Smooth muscle cell (in vitro differentiated cells): Measurements from ENCODE around the gene SUGCT. TPM values are rescaled to one million over a fixed set of nuclear protein-coding genes. Genes with fewer than 3 reads are reported as not detected.
"Not testable (repeated sequence)": the region's sequence is repeated elsewhere in the genome, so short reads cannot be mapped to it uniquely, and the experiment has no call there.

ENCODE experiments used
- DNase-seq: peaks from one replicate; lab custom pipeline; 2025; ENCODE audit not compliant: unreplicated experiment; lab: John Stamatoyannopoulos, UW
- H2AFZ ChIP-seq: fragments of 200-600 bp; sonication (generic); 2 replicates; pipeline ENCODE4 v1.6.0; 2016; ENCODE audit warnings: antibody characterized with exemption, low read depth, mild to moderate bottlenecking
- H3F3A ChIP-seq: fragments of 200-600 bp; sonication (generic); 2 replicates; pipeline ENCODE4 v1.6.0; 2017; ENCODE audit warnings: antibody characterized with exemption, low read depth
- H3K27ac ChIP-seq: fragments of 200-600 bp; sonication (generic); 2 replicates; pipeline ENCODE4 v1.5.1; 2016; ENCODE audit warnings: low read depth, mild to moderate bottlenecking
- H3K27me3 ChIP-seq: fragments of 200-600 bp; sonication (generic); 2 replicates; pipeline ENCODE4 v1.6.1; 2016; ENCODE audit warnings: low read depth, mild to moderate bottlenecking
- H3K36me3 ChIP-seq: fragments of 200-600 bp; sonication (generic); 2 replicates; pipeline ENCODE4 v1.5.1; 2016; ENCODE audit warnings: low read depth
- H3K4me1 ChIP-seq: fragments of 200-600 bp; sonication (generic); 2 replicates; pipeline ENCODE4 v1.5.1; 2016; ENCODE audit warnings: low read depth
- H3K4me2 ChIP-seq: fragments of 200-600 bp; sonication (generic); 2 replicates; pipeline ENCODE4 v1.6.0; 2016; ENCODE audit warnings: mild to moderate bottlenecking
- H3K4me3 ChIP-seq: fragments of 200-600 bp; sonication (generic); 2 replicates; pipeline ENCODE4 v1.5.1; 2016; ENCODE audit warnings: mild to moderate bottlenecking
- H3K79me2 ChIP-seq: fragments of 200-600 bp; sonication (generic); 2 replicates; pipeline ENCODE4 v1.6.0; 2016; ENCODE audit warnings: low read depth, mild to moderate bottlenecking
- H3K9ac ChIP-seq: fragments of 200-600 bp; sonication (generic); 2 replicates; pipeline ENCODE4 v1.6.0; 2016; ENCODE audit warnings: low read depth
- H3K9me3 ChIP-seq: fragments of 200-600 bp; sonication (generic); replicated peaks from 2 replicates; pipeline ENCODE4 v1.5.1; 2016; ENCODE audit warnings: low read depth
- H4K20me1 ChIP-seq: fragments of 200-600 bp; sonication (generic); 2 replicates; pipeline ENCODE4 v1.6.0; 2016; ENCODE audit warnings: low read depth
- WGBS: methylation state at CpG from one replicate; pipeline ENCODE4 v1.1.7; 2016; ENCODE audit warnings: low lambda C conversion rate; 5-methylcytosine and 5-hydroxymethylcytosine counted together
- polyA plus RNA-seq: library from polyadenylated mRNA; unstranded; fragments of >200 nt; fragmentation: Nextera tagmentation; extraction: Ambion mirVana; gene quantifications from 2 replicates; pipeline ENCODE4 v1.2.1, GENCODE V29; 2016
- total RNA-seq: library from RNA; depleted of rRNA; stranded (reverse); fragments of >200 nt; gene quantifications from 2 replicates; pipeline ENCODE4 v1.2.3, GENCODE V29; 2014
- TF ChIP-seq, protein P1 (sequence below): fragments of 200-600 bp; sonication (generic); IDR thresholded peaks from 2 replicates; pipeline ENCODE4 v1.5.1; 2017; ENCODE audit warnings: borderline replicate concordance, mild to moderate bottlenecking, antibody characterized with exemption; ENCODE audit not compliant: insufficient read depth, poor library complexity, severe bottlenecking

Gene SUGCT
- total and polyA plus RNA-seq, 2 experiments from 2014 or later: 16.9 to 65.8 TPM

- Histone ChIP-seq H3K4me3 (no peak overlapping the region), H3K27ac (no peak overlapping the region), H3F3A (no peaks in the 10 kb centered on the region), H3K9me3 (no peaks in the 10 kb centered on the region), H3K4me2 (no peak overlapping the region), H3K79me2 (no peaks in the 10 kb centered on the region), H4K20me1 (no peaks in the 10 kb centered on the region), H2AFZ (no peak overlapping the region), H3K9ac (no peak overlapping the region), H3K27me3 (no peaks in the 10 kb centered on the region), H3K36me3 (no peaks in the 10 kb centered on the region), H3K4me1 (no peaks in the 10 kb centered on the region)
- 80% methylated on average over 4 of the region's 4 CpGs for WGBS
- DNase-seq: no peak
- TF ChIP-seq, protein P1, sequence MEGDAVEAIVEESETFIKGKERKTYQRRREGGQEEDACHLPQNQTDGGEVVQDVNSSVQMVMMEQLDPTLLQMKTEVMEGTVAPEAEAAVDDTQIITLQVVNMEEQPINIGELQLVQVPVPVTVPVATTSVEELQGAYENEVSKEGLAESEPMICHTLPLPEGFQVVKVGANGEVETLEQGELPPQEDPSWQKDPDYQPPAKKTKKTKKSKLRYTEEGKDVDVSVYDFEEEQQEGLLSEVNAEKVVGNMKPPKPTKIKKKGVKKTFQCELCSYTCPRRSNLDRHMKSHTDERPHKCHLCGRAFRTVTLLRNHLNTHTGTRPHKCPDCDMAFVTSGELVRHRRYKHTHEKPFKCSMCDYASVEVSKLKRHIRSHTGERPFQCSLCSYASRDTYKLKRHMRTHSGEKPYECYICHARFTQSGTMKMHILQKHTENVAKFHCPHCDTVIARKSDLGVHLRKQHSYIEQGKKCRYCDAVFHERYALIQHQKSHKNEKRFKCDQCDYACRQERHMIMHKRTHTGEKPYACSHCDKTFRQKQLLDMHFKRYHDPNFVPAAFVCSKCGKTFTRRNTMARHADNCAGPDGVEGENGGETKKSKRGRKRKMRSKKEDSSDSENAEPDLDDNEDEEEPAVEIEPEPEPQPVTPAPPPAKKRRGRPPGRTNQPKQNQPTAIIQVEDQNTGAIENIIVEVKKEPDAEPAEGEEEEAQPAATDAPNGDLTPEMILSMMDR: no peak
Observed at GRCh38 chr7:40645197-40645596, 510.4 kb downstream of the SUGCT start.

DNA sequence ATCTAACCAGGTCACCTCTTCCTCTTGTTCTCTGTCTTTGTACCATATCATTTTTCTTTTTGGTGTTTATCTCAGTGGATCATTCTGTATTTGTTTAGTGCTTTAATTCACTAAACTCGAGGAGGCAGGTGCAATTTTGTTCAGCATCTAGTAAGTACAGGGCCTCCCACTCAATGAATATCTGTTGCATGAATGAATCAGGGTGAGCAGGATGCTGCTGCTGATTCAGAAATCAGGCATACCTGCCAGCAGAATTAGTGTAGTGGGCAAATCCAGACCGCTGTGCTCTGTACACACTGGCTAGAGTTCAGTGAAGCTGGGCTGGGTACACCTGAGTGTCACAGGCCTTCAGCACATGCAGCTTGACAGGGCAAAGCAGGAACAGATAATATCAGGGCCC, 511.9 kb downstream of the SUGCT start:
- Histone ChIP-seq H3K79me2 (no peaks in the 10 kb centered on the region), H3K9me3 (no peaks in the 10 kb centered on the region), H3K36me3 (no peaks in the 10 kb centered on the region), H3K27ac (no peak overlapping the region), H3K4me3 (no peak overlapping the region), H2AFZ (no peak overlapping the region), H3K9ac (no peak overlapping the region), H3K4me1 (no peaks in the 10 kb centered on the region), H3F3A (no peaks in the 10 kb centered on the region), H3K4me2 (no peak overlapping the region), H4K20me1 (no peaks in the 10 kb centered on the region), H3K27me3 (no peaks in the 10 kb centered on the region)
- TF ChIP-seq, protein P1: no peak
- WGBS: 88% methylated on average over 2 of the region's 2 CpGs
- no peak for DNase-seq

DNA sequence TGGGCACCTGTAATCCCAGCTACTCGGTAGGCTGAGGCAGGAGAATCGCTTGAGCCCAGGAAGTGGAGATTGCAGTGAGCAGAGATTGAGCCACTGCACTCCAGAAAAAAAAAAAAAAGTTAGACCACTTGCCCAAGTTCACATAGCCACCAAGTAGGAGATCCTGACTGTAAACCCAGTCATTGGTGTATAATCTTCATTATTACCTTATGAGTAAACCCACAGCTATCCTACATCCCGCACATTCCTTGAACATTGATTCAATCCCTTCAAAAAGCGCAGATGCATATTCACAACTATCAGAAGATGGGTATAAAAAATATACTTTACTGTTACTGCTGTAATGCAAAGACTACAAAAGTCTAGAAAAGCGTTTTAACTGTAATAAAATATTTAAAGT, 512.9 kb downstream of the SUGCT start:
- H3K4me3 ChIP-seq: no peak overlapping the region
- no peaks in the 10 kb centered on the region for H3K79me2 ChIP-seq
- H3K9me3 ChIP-seq: no peaks in the 10 kb centered on the region
- no peak overlapping the region for H3K4me2 ChIP-seq
- H3K27ac ChIP-seq: no peak overlapping the region
- TF ChIP-seq, protein P1: no peak
- H3K4me1 ChIP-seq: peaks cover under 1% of the 10 kb centered on the region
- no peak for DNase-seq
- H3F3A ChIP-seq: no peaks in the 10 kb centered on the region
- 72% methylated on average over 5 of the region's 5 CpGs for WGBS
- no peak overlapping the region for H3K9ac ChIP-seq
- no peaks in the 10 kb centered on the region for H3K36me3 ChIP-seq
- no peaks in the 10 kb centered on the region for H3K27me3 ChIP-seq
- H2AFZ ChIP-seq: no peak overlapping the region
- H4K20me1 ChIP-seq: no peaks in the 10 kb centered on the region

GRCh38 chr7:40649247-40649646, 514.4 kb downstream of the SUGCT start:
- Histone ChIP-seq H3K9ac (no peak overlapping the region), H3K27ac (no peak overlapping the region), H3K9me3 (no peaks in the 10 kb centered on the region), H3K79me2 (no peaks in the 10 kb centered on the region), H3K4me1 (peaks cover 9% of the 10 kb centered on the region), H3K27me3 (no peaks in the 10 kb centered on the region), H3K4me3 (no peak overlapping the region), H3K36me3 (no peaks in the 10 kb centered on the region), H3K4me2 (no peak overlapping the region), H4K20me1 (no peaks in the 10 kb centered on the region), H3F3A (no peaks in the 10 kb centered on the region), H2AFZ (no peak overlapping the region)
- whole genome bisulfite sequencing: 84% methylated on average over 1 of the region's 1 CpG
- TF ChIP-seq, protein P1: no peak
- no peak for DNase-seq

- not testable (repeated sequence) for DNase-seq, H4K20me1 ChIP-seq, H3K4me1 ChIP-seq, H3K27me3 ChIP-seq, H3K36me3 ChIP-seq, H3K4me2 ChIP-seq, H3K9me3 ChIP-seq, H2AFZ ChIP-seq, H3F3A ChIP-seq, H3K79me2 ChIP-seq, H3K27ac ChIP-seq, H3K4me3 ChIP-seq, H3K9ac ChIP-seq
- 90% methylated on average over 1 of the region's 1 CpG for WGBS
Observed at GRCh38 chr7:40650903-40651302, 516.1 kb downstream of the SUGCT start.
